Bronchial epithelial cell (primary cell): Measurements from ENCODE around the gene PPP3R1. TPM values are rescaled to one million over a fixed set of nuclear protein-coding genes. Genes with fewer than 3 reads are reported as not detected.

Source experiments
- DNase-seq: peaks from one replicate; pipeline ENCODE4 v3.0.0-alpha.2; 2010; ENCODE audit warnings: low read depth
- FAIRE-seq: peaks from 2 replicates; lab custom pipeline; 2011; peaks lifted over from hg19 to GRCh38; lab: Jason Lieb, UNC
- H3K27me3 ChIP-seq: 2 replicates; pipeline ENCODE4 v1.5.1; 2011; ENCODE audit warnings: low read length; ENCODE audit not compliant: control insufficient read depth, insufficient read depth
- H3K36me3 ChIP-seq: 2 replicates; pipeline ENCODE4 v1.5.1; 2011; ENCODE audit warnings: low read length; ENCODE audit not compliant: control insufficient read depth, insufficient read depth
- H3K4me3 ChIP-seq: 2 replicates; pipeline ENCODE4 v1.5.1; 2011; ENCODE audit warnings: mild to moderate bottlenecking, low read depth, low read length, control low read depth
- total RNA-seq: library from RNA; depleted of rRNA; stranded (reverse); fragments of >200 nt; gene quantifications from 2 replicates; pipeline ENCODE4 v1.2.1, GENCODE V29; 2014
- TF ChIP-seq, protein P1 (sequence below): IDR thresholded peaks from 2 replicates; pipeline ENCODE4 v1.5.1; 2011; ENCODE audit warnings: mild to moderate bottlenecking, moderate library complexity, low read length, control low read depth, inconsistent platforms; ENCODE audit not compliant: insufficient read depth, severe bottlenecking

Gene PPP3R1
- total RNA-seq, 1 donor from 2014 or later, result 19.2 TPM

DNA sequence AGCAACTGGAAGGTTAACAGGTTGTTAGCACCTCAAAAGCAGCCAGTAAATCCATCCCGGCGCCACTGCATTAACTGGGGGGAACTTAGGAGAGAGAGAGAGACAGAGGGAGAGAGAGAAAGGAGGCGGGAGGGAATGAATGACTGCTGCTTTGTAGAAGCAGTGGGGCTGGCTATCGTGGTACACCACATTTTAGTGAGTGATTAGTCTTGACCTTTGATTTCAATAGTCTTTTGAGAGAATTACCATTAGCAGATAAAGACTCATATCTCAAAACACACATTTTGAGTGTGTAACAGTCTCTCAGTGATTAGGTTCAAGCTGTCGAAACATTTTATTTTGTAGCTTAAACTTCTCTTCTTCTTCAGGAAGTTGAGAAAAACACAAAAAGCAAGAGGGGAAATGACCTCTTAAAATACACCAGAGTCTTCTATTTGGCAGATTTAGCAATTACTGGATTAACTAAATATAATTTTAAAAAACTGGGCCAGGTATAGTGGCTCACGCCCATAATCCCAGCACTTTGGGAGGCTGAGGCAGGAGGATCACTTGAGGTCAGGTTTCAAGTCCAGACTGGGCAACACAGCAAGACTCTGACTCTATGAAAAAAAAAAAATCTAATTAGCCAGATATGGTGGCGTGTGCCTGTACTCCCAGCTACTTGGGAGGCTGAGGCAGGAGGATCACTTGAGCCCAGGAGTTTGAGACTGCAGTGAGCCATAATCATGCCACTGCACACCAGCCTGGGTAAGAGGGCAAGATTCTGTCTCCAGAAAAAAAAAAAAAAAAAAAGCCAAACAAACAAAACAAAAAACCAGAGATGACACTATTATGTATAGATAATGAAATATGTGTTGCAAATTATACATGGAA, 116.6 kb downstream of the PPP3R1 start:
- no peaks in the 10 kb centered on the region for H3K27me3 ChIP-seq
- FAIRE-seq (no peak), DNase-seq (no peak)
- TF ChIP-seq, protein P1, sequence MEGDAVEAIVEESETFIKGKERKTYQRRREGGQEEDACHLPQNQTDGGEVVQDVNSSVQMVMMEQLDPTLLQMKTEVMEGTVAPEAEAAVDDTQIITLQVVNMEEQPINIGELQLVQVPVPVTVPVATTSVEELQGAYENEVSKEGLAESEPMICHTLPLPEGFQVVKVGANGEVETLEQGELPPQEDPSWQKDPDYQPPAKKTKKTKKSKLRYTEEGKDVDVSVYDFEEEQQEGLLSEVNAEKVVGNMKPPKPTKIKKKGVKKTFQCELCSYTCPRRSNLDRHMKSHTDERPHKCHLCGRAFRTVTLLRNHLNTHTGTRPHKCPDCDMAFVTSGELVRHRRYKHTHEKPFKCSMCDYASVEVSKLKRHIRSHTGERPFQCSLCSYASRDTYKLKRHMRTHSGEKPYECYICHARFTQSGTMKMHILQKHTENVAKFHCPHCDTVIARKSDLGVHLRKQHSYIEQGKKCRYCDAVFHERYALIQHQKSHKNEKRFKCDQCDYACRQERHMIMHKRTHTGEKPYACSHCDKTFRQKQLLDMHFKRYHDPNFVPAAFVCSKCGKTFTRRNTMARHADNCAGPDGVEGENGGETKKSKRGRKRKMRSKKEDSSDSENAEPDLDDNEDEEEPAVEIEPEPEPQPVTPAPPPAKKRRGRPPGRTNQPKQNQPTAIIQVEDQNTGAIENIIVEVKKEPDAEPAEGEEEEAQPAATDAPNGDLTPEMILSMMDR, result no peak
- H3K36me3 ChIP-seq, result no peaks in the 10 kb centered on the region
- H3K4me3 ChIP-seq, result no peak overlapping the region

GRCh38 chr2:68134554-68134953, 117.8 kb downstream of the PPP3R1 start:
- DNase-seq (no peak), FAIRE-seq (no peak)
- H3K36me3 ChIP-seq, result no peaks in the 10 kb centered on the region
- no peaks in the 10 kb centered on the region for H3K27me3 ChIP-seq
- TF ChIP-seq, protein P1, result no peak
- H3K4me3 ChIP-seq, result no peak overlapping the region

GRCh38 chr2:68134120-68134519, 118.2 kb downstream of the PPP3R1 start:
- no peaks in the 10 kb centered on the region for H3K36me3 ChIP-seq
- TF ChIP-seq, protein P1, result no peak
- FAIRE-seq (no peak), DNase-seq (no peak)
- H3K4me3 ChIP-seq, result no peak overlapping the region
- no peaks in the 10 kb centered on the region for H3K27me3 ChIP-seq

Other genes starting within 250 kb of the PPP3R1 start
- 16.8 and 20.0 TPM in 2 replicates for gene C1D, start 189.5 kb downstream of the PPP3R1 start, total RNA-seq
- 13.2 TPM in 2 replicates for gene PNO1, start 94.6 kb downstream of the PPP3R1 start, total RNA-seq
- 0.26 TPM in 1 of 2 replicates, not detected in the other for gene CNRIP1, start 67.4 kb upstream of the PPP3R1 start, total RNA-seq
- under 0.01 TPM in 1 of 2 replicates, not detected in the other for gene PLEK, start 112.8 kb upstream of the PPP3R1 start, total RNA-seq
- gene FBXO48, start 214.8 kb upstream of the PPP3R1 start, total RNA-seq, result 0.26 and 0.64 TPM in 2 replicates
- 4.2 and 6.1 TPM in 2 replicates for gene APLF, start 215.1 kb upstream of the PPP3R1 start, total RNA-seq